ENCODE measurements around the gene PCGF2.

Gene PCGF2

DNA sequence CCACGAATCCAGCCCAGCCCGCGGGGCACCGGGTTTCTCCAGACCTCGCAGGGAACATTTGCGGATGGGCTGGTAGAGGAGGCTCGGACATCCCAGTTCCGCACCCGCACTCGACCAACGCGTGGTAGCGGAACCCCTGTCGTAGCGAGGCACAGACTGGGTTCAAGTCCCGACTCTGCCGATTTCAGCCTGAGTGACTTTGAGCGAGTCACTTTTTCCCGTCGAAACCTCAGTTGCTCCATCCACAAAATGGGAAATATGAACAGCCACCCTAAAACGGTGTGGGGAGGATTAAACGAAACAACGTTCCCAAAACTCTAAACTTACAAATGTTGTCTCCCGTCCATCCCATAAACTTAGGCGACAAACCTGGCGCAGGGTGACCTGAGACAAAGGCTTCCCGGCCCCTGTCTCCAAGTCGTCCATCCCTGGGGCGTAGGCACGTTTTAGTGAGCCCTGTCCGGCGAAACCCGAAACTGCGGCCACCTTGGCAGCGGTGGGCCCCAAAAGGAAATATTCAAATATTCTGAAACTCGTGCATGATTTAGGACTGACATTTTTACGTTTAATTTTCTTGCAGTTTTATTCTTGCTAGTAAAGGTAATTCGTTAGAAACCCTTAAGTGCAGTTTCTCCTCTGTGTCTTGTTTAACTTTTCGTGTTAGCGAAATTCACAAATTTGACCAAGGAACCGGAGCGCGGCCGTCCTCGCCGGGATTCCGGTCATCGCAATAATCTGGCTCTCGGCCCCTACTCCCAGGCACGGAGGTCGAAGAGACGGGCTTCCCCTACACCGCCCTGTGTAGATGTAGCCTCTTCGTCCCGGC is 45.0 kb downstream of the PCGF2 start:
- no peak for DNase-seq

DNA sequence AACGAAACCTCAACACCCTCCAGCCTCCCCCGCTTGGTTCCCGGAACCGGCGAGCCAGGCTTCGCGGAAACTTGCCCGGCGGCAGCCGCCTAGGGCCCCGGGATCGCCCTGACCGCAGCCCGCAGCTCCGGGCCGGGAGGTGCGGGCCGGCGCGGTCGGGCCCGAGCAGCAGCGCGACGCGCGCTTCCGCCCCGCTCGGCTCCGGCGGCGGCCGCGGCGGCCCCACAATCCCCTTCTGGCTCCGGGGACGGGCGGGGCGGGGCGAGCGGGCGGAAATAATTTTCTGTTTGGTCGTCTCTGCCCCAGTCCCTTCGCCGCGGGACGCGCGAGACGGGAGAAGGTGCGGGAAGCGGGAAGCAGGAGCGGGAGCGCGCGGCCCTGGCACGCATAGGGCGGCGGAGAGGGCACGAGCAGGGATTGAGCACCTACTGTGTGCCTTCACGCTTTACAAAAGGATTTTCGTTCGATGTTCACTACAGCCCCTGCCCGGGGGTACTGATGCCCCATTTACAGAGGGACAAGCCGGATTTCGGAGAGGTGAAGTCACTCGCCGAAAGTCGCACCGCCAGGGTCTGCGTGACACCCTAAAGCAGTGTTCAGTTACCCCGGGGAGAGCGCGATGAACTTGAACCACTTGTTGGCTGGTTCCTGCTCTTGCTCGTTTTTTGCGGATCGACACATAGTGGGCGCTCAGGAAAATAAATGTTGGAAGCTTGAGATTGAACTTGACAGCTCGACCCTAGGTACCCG is 45.8 kb downstream of the PCGF2 start:
- peak; percentile 89 for DNase-seq

DNA sequence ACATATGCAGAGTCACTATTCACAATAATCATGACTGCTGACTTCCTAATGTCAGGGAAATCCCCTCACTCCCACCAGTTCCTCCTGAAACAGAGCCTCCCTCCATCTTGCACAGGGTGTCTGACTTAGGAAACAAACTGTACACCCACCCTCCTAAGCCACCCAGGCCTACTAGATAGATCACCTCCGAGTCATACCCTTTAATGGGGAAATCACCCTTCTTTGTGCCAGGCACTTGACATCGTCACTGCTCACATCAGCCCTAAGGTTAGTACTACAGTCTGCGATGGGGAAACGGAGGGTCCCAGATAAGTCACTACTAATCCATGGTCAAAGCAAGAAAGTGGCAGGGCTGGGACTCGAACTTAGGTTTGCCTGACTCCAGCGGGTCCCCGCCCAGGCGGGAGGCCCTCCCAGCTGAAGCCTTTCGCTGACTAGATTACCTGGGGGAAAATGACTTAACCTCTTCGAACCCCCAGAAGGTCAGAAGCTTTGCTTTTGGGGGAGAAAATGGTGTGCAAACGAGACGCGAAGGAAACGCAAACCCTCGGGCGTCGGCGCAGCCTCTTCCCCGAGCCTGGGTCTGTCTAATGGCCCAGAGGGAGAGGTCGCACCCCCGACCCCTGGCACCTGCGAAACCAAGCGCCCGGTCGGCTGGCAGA is 46.5 kb downstream of the PCGF2 start:
- no peak for DNase-seq

DNA sequence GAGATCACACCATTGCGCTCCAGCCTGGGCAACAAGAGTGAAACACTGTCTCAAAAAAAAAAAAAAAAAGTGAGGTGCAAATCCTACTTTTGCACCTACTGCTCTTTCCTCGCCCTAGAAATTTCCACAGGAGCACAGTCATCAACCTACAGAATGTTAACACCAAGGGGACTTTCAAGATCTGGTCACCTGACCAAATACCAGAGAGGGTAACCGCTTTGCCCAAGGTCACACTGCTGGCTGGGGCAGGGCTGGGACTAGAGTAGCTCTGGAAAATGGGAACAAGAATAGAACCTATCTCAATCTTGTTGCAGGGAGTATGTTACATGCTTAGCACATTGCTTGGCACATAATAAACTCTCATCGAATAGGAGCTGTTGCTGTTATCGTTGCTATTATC is 49.4 kb downstream of the PCGF2 start:
- no peak for DNase-seq

DNA sequence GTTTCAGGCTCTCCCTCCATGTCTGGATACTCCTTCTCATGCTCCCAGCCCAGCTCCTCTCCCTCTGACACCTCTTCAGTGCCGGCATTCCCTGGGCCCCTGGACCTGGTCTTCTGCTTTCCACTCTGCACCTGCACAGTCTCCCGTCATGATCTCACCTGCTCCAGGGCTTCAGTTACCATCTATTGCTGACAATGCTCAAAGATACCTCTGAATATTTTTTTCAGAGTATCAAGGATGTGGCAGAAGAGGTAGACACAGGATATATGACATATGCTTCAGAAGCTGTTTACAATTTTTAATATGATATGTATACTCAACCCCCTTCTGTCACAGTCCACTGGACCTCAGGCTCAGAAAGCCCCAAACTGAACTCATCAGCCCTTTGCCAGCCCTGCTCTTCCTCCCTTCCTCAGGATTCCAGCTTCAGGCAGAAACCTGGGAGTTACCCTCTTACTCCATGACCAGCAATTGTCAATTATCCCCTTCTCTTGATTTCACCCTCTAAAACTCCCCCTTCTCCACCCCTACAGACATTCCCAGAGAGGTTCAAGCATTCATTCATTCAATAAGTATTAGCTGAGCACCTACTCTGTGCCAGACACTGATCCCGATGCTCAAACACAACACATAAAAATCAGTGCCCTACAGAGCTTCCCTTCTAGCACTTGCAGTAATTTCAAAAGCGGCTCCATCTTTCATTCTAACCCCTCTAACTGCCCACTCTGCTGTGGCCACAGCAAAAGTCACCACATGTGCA is 50.9 kb downstream of the PCGF2 start:
- no peak for DNase-seq

DNA sequence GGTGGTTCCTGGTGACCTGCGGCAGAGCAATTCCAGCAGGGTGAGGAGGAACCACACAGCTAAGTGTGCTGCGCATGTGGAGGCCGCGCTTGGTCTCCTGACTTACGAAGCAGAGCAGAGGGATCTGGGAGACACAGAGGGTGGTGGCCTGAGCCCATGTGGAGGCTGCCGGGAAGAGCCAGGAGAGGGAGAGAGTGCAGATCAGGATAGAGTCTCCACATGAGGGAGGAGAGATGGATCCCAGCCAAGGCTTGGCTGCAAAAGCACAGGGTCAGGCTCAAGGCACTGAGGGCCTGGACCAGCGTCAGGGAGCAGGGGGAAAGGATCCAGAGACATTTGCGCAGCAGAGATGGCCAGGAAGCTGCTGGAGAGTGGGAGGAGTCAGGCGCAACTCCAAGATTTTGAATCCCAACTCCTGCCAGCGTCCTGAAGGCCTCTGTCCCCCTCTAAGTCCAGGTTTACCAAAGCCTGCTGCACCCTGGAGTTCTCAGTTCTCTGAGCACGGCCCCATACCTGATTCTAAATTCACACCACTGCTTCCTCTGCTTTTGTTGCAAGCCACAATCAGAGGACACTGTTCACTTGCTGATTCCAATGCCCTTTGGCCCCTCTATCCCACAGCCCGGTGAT is 54.3 kb downstream of the PCGF2 start:
- DNase-seq = peak; percentile 28

DNA sequence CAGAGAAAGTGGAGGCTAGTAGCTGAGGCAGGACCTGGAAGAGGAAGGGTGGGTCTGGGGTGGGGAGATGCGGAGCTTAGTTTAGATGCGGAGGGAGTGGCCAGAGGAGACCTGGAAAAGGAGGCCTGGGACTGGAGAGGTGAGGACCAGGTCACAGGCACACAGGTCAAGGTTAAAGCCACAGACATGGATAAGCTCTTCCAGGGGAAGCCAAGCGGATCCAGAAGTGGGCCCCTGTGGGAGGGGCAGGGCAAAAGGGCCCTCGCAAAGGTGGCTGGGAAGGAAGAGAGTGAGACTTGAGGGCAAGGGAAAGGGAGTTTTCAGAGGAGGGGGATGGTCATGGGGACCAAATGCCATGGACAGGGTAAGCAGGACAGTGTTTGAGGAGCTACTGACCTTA is 57.0 kb downstream of the PCGF2 start:
- DNase-seq = no peak

DNA sequence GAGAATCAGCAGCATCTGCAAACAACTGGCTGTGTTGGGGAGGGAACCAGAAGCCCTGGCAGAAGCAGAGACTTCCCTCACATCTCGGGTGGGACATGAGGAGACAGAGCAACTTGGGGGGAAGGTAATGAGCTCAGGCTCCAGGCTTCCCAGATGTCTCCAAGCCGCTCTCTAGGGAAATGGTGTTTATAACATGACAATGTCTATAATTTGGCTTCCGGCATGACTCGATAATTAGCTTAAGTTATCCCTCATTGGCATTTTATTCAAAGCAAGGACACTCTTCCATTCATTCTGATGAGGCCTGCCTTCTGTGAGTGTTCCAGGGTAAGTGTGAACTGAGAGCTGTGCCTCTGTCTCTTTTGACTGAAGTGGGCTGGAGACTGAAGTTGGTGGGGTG is 57.8 kb downstream of the PCGF2 start:
- no peak for DNase-seq

DNA sequence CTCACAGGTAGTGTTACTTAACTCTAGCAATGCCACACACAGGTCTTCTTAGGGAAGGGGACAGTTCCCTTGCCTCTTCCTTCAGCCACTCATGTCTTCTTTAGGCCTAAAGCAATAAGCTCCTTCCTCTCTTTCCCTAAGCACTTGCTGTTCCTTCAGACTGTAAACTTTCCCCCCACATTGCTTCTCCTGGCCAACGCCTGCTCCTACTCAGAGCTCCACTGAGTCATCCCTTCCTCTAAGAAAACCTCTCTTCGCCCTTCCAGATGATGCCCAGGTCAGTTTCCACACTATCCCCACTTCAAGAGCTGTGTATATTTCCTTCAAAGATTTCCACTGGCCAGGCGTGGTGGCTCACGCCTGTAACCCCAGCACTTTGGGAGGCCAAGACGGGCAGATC is 60.9 kb downstream of the PCGF2 start:
- DNase-seq = no peak

DNA sequence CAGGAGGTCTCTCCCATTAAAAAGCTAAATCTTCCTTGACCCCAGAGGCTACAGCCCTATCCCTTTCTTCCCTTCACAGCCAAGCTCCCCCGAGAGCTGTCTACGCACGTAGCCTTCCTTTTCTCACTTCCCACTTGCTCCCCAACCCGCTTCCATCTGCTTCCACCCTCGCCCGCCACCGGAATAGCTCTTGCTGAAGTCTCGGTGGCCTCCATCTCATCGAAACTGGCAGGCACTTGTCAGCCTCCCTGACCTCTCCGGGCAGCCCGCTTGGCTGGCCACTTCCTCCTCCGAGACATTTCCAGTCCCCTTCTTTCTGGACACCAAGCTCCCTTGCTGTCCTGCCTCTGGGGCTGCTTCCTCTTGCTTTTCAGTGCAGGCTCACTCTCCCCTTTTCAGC is 62.6 kb downstream of the PCGF2 start:
- no peak for DNase-seq

Data from right kidney (tissue), 1 donor.